Choroid plexus epithelial cell (primary cell): ENCODE data around the gene AGO3.

Experiments used
- DNase-seq: peaks from one replicate; pipeline ENCODE4 v3.0.0-alpha.2; 2010; ENCODE audit warnings: low read depth
- H3K4me3 ChIP-seq: 2 replicates; pipeline ENCODE4 v1.5.1; 2011; ENCODE audit warnings: low read depth, mild to moderate bottlenecking, control low read depth, low read length, moderate library complexity
- CTCF ChIP-seq: conservative IDR thresholded peaks from 2 replicates; pipeline ENCODE4 v1.5.1; 2011; ENCODE audit warnings: low read depth, mild to moderate bottlenecking, control low read depth, inconsistent platforms, low read length, moderate library complexity

AGO3 gene

GRCh38 chr1:36085126-36085525 lies 154.2 kb downstream of the AGO3 start:
- no peak overlapping the region for H3K4me3 ChIP-seq
- no peak for TF ChIP-seq CTCF
- DNase-seq = no peak

- no peak for TF ChIP-seq CTCF
- no peak overlapping the region for H3K4me3 ChIP-seq
- DNase-seq = no peak
Measured at GRCh38 chr1:36085686-36086526, 155.0 kb downstream of the AGO3 start.

- DNase-seq = no peak
- no peak for TF ChIP-seq CTCF
Measured at GRCh38 chr1:36086529-36087232, 155.8 kb downstream of the AGO3 start.

GRCh38 chr1:36087233-36088123 lies 156.6 kb downstream of the AGO3 start:
- TF ChIP-seq CTCF = peak; percentile 10
- no peak overlapping the region for H3K4me3 ChIP-seq
- DNase-seq = peak; percentile 22

More at GRCh38 chr1:36086529-36087232, 155.8 kb downstream of the AGO3 start:
- no peak overlapping the region for H3K4me3 ChIP-seq

GRCh38 chr1:36088265-36088576 lies 157.3 kb downstream of the AGO3 start:
- H3K4me3 ChIP-seq = peak overlapping the region; percentile 95
- TF ChIP-seq CTCF = no peak
- DNase-seq = no peak

- TF ChIP-seq CTCF = peak; percentile 69
- peak; percentile 94 for DNase-seq
- H3K4me3 ChIP-seq = peak within 1 kb of the TSS; percentile 95
Measured at GRCh38 chr1:36088577-36089392, 157.9 kb downstream of the AGO3 start, which contains the start of gene ADPRS. Gene ADPRS (plus strand): TSS chr1:36088892. CDS start chr1:36088905, 13 bp downstream.
